ENCODE data around the gene CYP27B1. TPM values are rescaled to one million over a fixed set of nuclear protein-coding genes. Genes with fewer than 3 reads are reported as not detected.
A peak's percentile ranks its signal among the peaks of the same experiment; 100 is the strongest.

CYP27B1 gene
- total RNA-seq, 4 donors from 2014 or later = not detected

DNA sequence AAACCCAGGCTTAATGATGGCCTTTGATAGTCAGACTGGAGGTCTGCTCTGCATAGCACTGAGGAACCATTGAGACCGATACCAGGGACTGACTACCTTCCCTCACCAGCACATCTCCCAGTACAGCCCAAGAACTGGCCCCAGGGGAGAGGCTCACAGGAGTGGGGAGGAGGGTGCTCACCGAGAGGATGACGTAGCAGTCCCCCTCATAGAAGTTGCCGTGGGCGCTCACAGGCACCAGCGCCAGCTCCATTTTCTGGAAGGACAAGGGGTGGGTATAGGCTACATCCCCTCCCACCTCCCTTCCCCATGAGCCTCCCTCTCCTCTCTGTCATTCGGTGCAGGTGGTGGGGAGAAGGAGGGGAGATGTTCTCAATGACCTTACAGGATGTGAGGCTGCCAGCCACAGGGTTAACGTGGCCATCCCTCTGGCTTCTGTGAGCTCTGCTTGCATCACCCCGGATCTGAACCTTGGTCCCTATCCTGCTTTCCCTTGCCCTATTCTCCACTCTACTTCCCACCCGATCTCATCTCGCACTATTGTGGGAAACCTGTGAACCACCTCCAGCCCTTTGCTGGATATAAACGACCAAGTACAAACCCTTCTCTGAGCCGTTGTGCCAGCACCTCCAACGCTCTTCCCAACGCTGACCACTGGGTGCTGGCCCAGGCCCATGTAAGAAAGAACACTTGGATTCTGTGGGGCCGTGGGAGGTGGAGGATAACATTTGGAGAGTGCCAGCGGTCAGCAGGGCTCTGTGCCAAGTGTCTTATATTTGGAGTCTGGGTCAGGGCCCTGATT lies 47.3 kb upstream of the CYP27B1 start:
- ATAC-seq = no peak
- Histone ChIP-seq H3K9me3 (no peaks in the 10 kb centered on the region), H3K36me3 (peaks cover 0 to 44% of the 10 kb centered on the region in 2 donors), H3K27me3 (no peaks in the 10 kb centered on the region), H3K4me3 (no peak overlapping the region), H3K27ac (peak overlapping the region in 3 of 4 donors; percentile 40 to 70 (median 53)), H3K4me1 (peaks cover 33 to 37% of the 10 kb centered on the region in 2 donors)
- no peak for TF ChIP-seq POLR2A (IDR thresholded peaks at IDR 0.05)
- TF ChIP-seq, protein P1, sequence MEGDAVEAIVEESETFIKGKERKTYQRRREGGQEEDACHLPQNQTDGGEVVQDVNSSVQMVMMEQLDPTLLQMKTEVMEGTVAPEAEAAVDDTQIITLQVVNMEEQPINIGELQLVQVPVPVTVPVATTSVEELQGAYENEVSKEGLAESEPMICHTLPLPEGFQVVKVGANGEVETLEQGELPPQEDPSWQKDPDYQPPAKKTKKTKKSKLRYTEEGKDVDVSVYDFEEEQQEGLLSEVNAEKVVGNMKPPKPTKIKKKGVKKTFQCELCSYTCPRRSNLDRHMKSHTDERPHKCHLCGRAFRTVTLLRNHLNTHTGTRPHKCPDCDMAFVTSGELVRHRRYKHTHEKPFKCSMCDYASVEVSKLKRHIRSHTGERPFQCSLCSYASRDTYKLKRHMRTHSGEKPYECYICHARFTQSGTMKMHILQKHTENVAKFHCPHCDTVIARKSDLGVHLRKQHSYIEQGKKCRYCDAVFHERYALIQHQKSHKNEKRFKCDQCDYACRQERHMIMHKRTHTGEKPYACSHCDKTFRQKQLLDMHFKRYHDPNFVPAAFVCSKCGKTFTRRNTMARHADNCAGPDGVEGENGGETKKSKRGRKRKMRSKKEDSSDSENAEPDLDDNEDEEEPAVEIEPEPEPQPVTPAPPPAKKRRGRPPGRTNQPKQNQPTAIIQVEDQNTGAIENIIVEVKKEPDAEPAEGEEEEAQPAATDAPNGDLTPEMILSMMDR (IDR thresholded peaks at IDR 0.05 in 4 of 5, conservative IDR thresholded peaks at IDR 0.05 in 1 of 5) = no peak
- DNase-seq = no peak
- intact Hi-C loops (cut with DNase I; ENCODE audit: low total_unique reads) = no loop called here
- in situ Hi-C loops (cut with MboI; ENCODE audit: low sequenced_read_pairs in 4 of 4) = no loop called here

DNA sequence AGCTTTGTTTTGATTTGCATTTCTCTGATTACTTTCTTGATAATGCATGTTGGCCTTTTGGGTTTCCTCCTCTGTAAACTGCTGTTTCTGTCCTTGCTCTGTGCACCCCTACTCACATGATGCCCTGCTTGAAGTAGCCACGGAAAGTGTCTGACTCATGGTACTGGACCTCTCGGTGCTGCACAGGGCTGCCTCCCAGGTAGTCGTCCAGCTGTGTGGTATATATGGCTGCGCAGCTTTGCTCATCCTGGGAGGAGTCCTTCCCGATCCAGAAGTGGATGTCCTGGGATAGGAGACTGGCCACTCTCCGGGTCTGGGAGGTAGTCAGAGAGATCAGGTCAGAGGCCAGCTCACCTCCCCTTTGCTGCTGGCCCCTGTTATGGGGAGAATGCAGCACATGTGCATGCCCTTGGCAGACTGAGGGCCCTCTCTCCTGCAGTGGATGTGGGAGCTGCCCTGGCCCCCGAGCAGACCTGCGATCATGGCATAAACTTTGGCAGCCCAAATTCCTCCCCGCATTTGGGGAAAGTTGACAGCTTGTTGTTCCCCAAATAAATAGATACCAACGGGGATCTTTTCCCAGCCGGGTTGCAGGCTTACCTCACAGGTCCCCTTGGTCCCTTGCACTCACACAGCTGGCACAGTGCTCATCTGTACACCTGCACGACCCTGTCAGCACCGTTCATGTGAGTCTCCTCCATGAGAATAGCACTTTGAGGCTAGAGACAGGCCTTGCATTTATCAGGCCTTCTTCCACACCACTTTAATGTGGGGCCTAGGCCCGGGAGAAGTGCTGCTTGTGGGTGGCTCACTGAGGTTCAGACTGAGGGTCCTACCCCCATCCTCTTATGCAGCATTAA lies 46.5 kb upstream of the CYP27B1 start:
- intact Hi-C loops (cut with DNase I; ENCODE audit: low total_unique reads) = no loop called here
- ATAC-seq (no peak), DNase-seq (no peak)
- Histone ChIP-seq H3K4me3 (no peak overlapping the region), H3K36me3 (peaks cover 0 to 47% of the 10 kb centered on the region in 2 donors), H3K27ac (peak overlapping the region in 2 of 4 donors; percentile 40 to 53), H3K27me3 (no peaks in the 10 kb centered on the region), H3K9me3 (no peaks in the 10 kb centered on the region), H3K4me1 (peaks cover 33 to 37% of the 10 kb centered on the region in 2 donors)
- in situ Hi-C loops (cut with MboI; ENCODE audit: low sequenced_read_pairs in 4 of 4) = no loop called here
- TF ChIP-seq, protein P1 (IDR thresholded peaks at IDR 0.05 in 4 of 5, conservative IDR thresholded peaks at IDR 0.05 in 1 of 5) = no peak
- no peak for TF ChIP-seq POLR2A (IDR thresholded peaks at IDR 0.05)

DNA sequence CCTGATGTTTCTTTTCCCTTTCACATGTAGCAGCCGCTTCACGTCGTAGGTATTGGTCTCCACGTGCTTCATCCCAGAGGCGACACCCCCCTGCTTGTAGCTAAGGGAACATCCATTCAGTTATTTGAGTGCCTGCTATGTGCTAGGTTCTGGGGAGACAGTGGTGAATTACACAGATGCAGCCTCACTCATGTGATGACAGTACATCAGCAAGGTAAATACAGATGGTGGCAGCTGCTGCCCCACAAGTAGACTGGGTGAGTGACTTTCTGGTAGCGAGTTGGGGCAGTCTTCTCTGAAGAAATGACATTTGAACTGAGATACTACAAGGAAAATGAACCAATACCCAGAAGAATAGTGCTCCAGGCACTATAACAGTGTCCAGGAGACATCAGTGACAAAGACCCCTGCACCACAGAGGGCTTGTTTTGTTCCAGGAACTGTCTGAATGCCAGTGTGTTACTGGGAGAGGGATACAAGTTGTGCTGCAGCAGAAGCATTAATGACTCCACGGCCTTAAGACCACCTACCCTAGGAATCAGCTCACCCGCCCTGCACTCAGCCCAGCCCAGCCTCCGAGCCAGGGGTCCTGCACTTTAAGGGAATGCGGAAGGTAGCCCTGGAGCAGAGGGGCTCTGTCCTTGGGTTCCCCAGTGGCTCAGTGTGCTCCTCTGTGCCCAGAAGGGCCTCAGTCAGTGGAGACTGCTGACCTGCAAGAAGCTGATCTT lies 44.3 kb upstream of the CYP27B1 start:
- H3K9me3 ChIP-seq = no peaks in the 10 kb centered on the region
- ATAC-seq = no peak
- in situ Hi-C loops (cut with MboI; ENCODE audit: low sequenced_read_pairs in 4 of 4) = no loop called here
- no peak for DNase-seq
- no peaks in the 10 kb centered on the region for H3K27me3 ChIP-seq
- no peak overlapping the region for H3K27ac ChIP-seq
- H3K36me3 ChIP-seq = peaks cover 0 to 66% of the 10 kb centered on the region in 2 donors
- H3K4me3 ChIP-seq = no peak overlapping the region
- TF ChIP-seq, protein P1 (IDR thresholded peaks at IDR 0.05 in 4 of 5, conservative IDR thresholded peaks at IDR 0.05 in 1 of 5) = no peak
- TF ChIP-seq POLR2A (IDR thresholded peaks at IDR 0.05) = no peak
- H3K4me1 ChIP-seq = peaks cover 18 to 19% of the 10 kb centered on the region in 2 donors
- intact Hi-C loops (cut with DNase I; ENCODE audit: low total_unique reads) = no loop called here

DNA sequence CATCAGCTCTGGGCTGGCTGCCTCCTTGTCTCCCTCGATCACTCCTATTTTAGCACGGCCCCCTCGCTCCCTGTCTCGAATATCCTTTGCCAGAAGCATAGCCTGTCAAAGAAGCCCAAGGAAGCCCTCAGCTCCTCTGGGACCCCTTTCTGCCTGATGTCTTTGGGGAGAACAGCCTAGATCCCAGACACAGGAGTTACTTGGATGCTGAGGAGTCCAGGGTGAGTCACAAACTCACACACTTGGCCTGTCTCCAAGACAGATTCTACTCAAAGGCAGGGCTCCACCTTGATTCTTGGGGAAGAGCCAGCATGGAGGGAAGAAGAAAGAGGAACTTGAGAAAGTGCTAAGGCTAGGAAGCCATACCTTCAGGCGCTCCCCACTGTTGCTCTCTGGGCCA lies 43.6 kb upstream of the CYP27B1 start:
- H3K36me3 ChIP-seq = peaks cover 0 to 73% of the 10 kb centered on the region in 2 donors
- H3K4me1 ChIP-seq = peaks cover 10 to 12% of the 10 kb centered on the region in 2 donors
- intact Hi-C loops (cut with DNase I; ENCODE audit: low total_unique reads) = no loop called here
- peak overlapping the region in 1 of 4 donors; percentile 18 for H3K27ac ChIP-seq
- no peaks in the 10 kb centered on the region for H3K9me3 ChIP-seq
- no peaks in the 10 kb centered on the region for H3K27me3 ChIP-seq
- in situ Hi-C loops (cut with MboI; ENCODE audit: low sequenced_read_pairs in 4 of 4) = no loop called here
- TF ChIP-seq, protein P1 (IDR thresholded peaks at IDR 0.05 in 4 of 5, conservative IDR thresholded peaks at IDR 0.05 in 1 of 5) = no peak
- no peak for TF ChIP-seq POLR2A (IDR thresholded peaks at IDR 0.05)
- DNase-seq (no peak), ATAC-seq (no peak)
- no peak overlapping the region for H3K4me3 ChIP-seq

Measured in gastrocnemius medialis (tissue), 4 donors.